Measurements from ENCODE around the gene EXO5.

DNA sequence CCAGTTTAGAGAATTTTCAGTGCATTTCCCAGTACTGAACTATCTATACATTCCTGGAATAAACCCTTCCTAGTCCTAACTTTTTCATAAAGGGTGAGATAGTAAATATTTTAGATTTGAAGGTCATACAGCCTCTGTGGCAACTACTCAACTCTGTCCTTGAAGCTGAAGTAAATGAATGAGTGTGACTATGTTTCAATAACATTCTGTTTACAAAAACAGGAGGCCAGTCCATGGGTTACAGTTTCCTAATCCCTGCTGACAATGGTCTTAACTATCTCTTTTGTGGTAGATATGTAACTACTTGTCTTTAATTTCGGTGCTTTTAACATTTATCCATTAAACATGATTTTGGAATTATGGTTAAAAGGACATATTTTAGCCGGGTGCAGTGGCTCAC is 27.2 kb downstream of the EXO5 start:
- TF ChIP-seq, protein P1, sequence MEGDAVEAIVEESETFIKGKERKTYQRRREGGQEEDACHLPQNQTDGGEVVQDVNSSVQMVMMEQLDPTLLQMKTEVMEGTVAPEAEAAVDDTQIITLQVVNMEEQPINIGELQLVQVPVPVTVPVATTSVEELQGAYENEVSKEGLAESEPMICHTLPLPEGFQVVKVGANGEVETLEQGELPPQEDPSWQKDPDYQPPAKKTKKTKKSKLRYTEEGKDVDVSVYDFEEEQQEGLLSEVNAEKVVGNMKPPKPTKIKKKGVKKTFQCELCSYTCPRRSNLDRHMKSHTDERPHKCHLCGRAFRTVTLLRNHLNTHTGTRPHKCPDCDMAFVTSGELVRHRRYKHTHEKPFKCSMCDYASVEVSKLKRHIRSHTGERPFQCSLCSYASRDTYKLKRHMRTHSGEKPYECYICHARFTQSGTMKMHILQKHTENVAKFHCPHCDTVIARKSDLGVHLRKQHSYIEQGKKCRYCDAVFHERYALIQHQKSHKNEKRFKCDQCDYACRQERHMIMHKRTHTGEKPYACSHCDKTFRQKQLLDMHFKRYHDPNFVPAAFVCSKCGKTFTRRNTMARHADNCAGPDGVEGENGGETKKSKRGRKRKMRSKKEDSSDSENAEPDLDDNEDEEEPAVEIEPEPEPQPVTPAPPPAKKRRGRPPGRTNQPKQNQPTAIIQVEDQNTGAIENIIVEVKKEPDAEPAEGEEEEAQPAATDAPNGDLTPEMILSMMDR (IDR thresholded peaks at IDR 0.05), result no peak
- no peak for TF ChIP-seq POLR2A (IDR thresholded peaks at IDR 0.05)

Data from thyroid gland (tissue), 4 donors.